HepG2 (cell line): ENCODE results near the gene GNAT2.

Source experiments
- CTCF ChIP-seq: sonication (generic); formaldehyde crosslinking; IDR thresholded peaks from 2 replicates; pipeline ENCODE4 v1.5.0; 2020; ENCODE audit warnings: mild to moderate bottlenecking, missing genetic modification reagents, moderate library complexity
- GFI1 ChIP-seq: sonication (generic); formaldehyde crosslinking; IDR thresholded peaks from 2 replicates; pipeline ENCODE4 v1.5.0; 2020; ENCODE audit warnings: missing genetic modification reagents, mild to moderate bottlenecking, borderline replicate concordance
- HES4 ChIP-seq: sonication (generic); formaldehyde crosslinking; IDR thresholded peaks from 2 replicates; pipeline ENCODE4 v1.9.0; 2021; ENCODE audit warnings: mild to moderate bottlenecking, missing genetic modification reagents, borderline replicate concordance
- PHF20 ChIP-seq: sonication (generic); formaldehyde crosslinking; IDR thresholded peaks from 2 replicates; pipeline ENCODE4 v1.5.0; 2020; ENCODE audit warnings: mild to moderate bottlenecking, missing genetic modification reagents
- ZNF512 ChIP-seq: sonication (generic); formaldehyde crosslinking; IDR thresholded peaks from 2 replicates; pipeline ENCODE4 v1.4.0; 2020; ENCODE audit warnings: mild to moderate bottlenecking, missing genetic modification reagents
- ZNF609 ChIP-seq: sonication (generic); formaldehyde crosslinking; IDR thresholded peaks from 2 replicates; pipeline ENCODE4 v1.4.0; 2020; ENCODE audit warnings: mild to moderate bottlenecking, missing genetic modification reagents, borderline replicate concordance

GRCh38 chr1:109650609-109651008 lies 31.2 kb upstream of the GNAT2 start:
- TF ChIP-seq HES4 (no peak), GFI1 (CRISPR knock-in tag) (no peak), ZNF609 (CRISPR knock-in tag) (no peak), PHF20 (no peak), ZNF512 (CRISPR knock-in tag) (no peak), CTCF (CRISPR knock-in tag) (no peak)
